ENCODE measurements around the gene ABCA4. TPM values are rescaled to one million over a fixed set of nuclear protein-coding genes. Genes with fewer than 3 reads are reported as not detected.

The ABCA4 gene
- total RNA-seq, 4 donors from 2014 or later, result not detected

- Histone ChIP-seq H3K27me3 (no peaks in the 10 kb centered on the region), H3K4me3 (no peak overlapping the region), H3K36me3 (no peaks in the 10 kb centered on the region), H3K27ac (no peak overlapping the region), H3K4me1 (no peaks in the 10 kb centered on the region), H3K9me3 (no peaks in the 10 kb centered on the region)
- DNase-seq (no peak), ATAC-seq (no peak)
- in situ Hi-C loops (cut with MboI; ENCODE audit: low sequenced_read_pairs in 4 of 4) (no loop called here), intact Hi-C loops (cut with DNase I; ENCODE audit: low total_unique reads) (no loop called here)
- TF ChIP-seq POLR2A (IDR thresholded peaks at IDR 0.05), result no peak
- TF ChIP-seq, protein P1, sequence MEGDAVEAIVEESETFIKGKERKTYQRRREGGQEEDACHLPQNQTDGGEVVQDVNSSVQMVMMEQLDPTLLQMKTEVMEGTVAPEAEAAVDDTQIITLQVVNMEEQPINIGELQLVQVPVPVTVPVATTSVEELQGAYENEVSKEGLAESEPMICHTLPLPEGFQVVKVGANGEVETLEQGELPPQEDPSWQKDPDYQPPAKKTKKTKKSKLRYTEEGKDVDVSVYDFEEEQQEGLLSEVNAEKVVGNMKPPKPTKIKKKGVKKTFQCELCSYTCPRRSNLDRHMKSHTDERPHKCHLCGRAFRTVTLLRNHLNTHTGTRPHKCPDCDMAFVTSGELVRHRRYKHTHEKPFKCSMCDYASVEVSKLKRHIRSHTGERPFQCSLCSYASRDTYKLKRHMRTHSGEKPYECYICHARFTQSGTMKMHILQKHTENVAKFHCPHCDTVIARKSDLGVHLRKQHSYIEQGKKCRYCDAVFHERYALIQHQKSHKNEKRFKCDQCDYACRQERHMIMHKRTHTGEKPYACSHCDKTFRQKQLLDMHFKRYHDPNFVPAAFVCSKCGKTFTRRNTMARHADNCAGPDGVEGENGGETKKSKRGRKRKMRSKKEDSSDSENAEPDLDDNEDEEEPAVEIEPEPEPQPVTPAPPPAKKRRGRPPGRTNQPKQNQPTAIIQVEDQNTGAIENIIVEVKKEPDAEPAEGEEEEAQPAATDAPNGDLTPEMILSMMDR (IDR thresholded peaks at IDR 0.05 in 4 of 5, conservative IDR thresholded peaks at IDR 0.05 in 1 of 5), result no peak
These were observed 105.5 kb downstream of the ABCA4 start for GRCh38 chr1:94015489-94015817.

GRCh38 chr1:94014635-94015488 lies 106.1 kb downstream of the ABCA4 start:
- H3K9me3 ChIP-seq, result no peaks in the 10 kb centered on the region
- H3K4me3 ChIP-seq, result no peak overlapping the region
- ATAC-seq (no peak), DNase-seq (no peak)
- H3K36me3 ChIP-seq, result no peaks in the 10 kb centered on the region
- intact Hi-C loops (cut with DNase I; ENCODE audit: low total_unique reads), result no loop called here
- in situ Hi-C loops (cut with MboI; ENCODE audit: low sequenced_read_pairs in 4 of 4), result no loop called here
- H3K27ac ChIP-seq, result no peak overlapping the region
- no peaks in the 10 kb centered on the region for H3K4me1 ChIP-seq
- H3K27me3 ChIP-seq, result no peaks in the 10 kb centered on the region
- no peak for TF ChIP-seq POLR2A (IDR thresholded peaks at IDR 0.05)
- TF ChIP-seq, protein P1 (IDR thresholded peaks at IDR 0.05 in 4 of 5, conservative IDR thresholded peaks at IDR 0.05 in 1 of 5), result no peak

- in situ Hi-C loops (cut with MboI; ENCODE audit: low sequenced_read_pairs in 4 of 4), result no loop called here
- no peaks in the 10 kb centered on the region for H3K9me3 ChIP-seq
- H3K36me3 ChIP-seq, result no peaks in the 10 kb centered on the region
- no peak for ATAC-seq
- TF ChIP-seq, protein P1 (IDR thresholded peaks at IDR 0.05 in 4 of 5, conservative IDR thresholded peaks at IDR 0.05 in 1 of 5), result no peak
- TF ChIP-seq POLR2A (IDR thresholded peaks at IDR 0.05), result no peak
- no peaks in the 10 kb centered on the region for H3K27me3 ChIP-seq
- no peak overlapping the region for H3K27ac ChIP-seq
- intact Hi-C loops (cut with DNase I; ENCODE audit: low total_unique reads), result no loop called here
- no peaks in the 10 kb centered on the region for H3K4me1 ChIP-seq
- DNase-seq, result no peak
- H3K4me3 ChIP-seq, result no peak overlapping the region
These were observed 106.9 kb downstream of the ABCA4 start for GRCh38 chr1:94014087-94014486.

- Histone ChIP-seq H3K9me3 (no peaks in the 10 kb centered on the region), H3K4me1 (no peaks in the 10 kb centered on the region), H3K4me3 (no peak overlapping the region), H3K27ac (no peak overlapping the region), H3K36me3 (no peaks in the 10 kb centered on the region), H3K27me3 (no peaks in the 10 kb centered on the region)
- ATAC-seq (no peak), DNase-seq (no peak)
- intact Hi-C loops (cut with DNase I; ENCODE audit: low total_unique reads), result no loop called here
- in situ Hi-C loops (cut with MboI; ENCODE audit: low sequenced_read_pairs in 4 of 4), result no loop called here
- TF ChIP-seq, protein P1 (IDR thresholded peaks at IDR 0.05 in 4 of 5, conservative IDR thresholded peaks at IDR 0.05 in 1 of 5), result no peak
- no peak for TF ChIP-seq POLR2A (IDR thresholded peaks at IDR 0.05)
These were observed 107.5 kb downstream of the ABCA4 start for GRCh38 chr1:94013367-94013878.
